Activated CD8-positive, alpha-beta memory T cell treated with anti-CD3 and anti-CD28 coated beads, Interleukin-2, amount 50 U/mL, for 48 hours (primary cell): Measurements from ENCODE around the gene FAM187B.

Experiments
- DNase-seq: peaks from one replicate; pipeline ENCODE4 v3.0.0-alpha.2; 2020

The FAM187B gene

GRCh38 chr19:35211545-35212230 is 16.9 kb downstream of the FAM187B start:
- DNase-seq: peak; percentile 75

- peak; percentile 32 for DNase-seq
Measured at GRCh38 chr19:35209646-35210045, 18.9 kb downstream of the FAM187B start.

GRCh38 chr19:35208121-35208520 is 20.4 kb downstream of the FAM187B start:
- DNase-seq: peak; percentile 50

GRCh38 chr19:35207391-35207871 is 21.1 kb downstream of the FAM187B start:
- peak; percentile 53 for DNase-seq

GRCh38 chr19:35206855-35207254 is 21.7 kb downstream of the FAM187B start:
- DNase-seq: peak; percentile 54

GRCh38 chr19:35206379-35206778 is 22.2 kb downstream of the FAM187B start:
- DNase-seq: peak; percentile 52

GRCh38 chr19:35205733-35206323 is 22.7 kb downstream of the FAM187B start:
- DNase-seq: peak; percentile 45

- peak; percentile 57 for DNase-seq
Measured at GRCh38 chr19:35204799-35205732, 23.5 kb downstream of the FAM187B start.

- DNase-seq: peak; percentile 35
Measured at GRCh38 chr19:35202722-35203688, 25.5 kb downstream of the FAM187B start.

GRCh38 chr19:35199481-35199880 is 29.1 kb downstream of the FAM187B start:
- DNase-seq: no peak

GRCh38 chr19:35196861-35197260 is 31.7 kb downstream of the FAM187B start:
- peak; percentile 29 for DNase-seq

- peak; percentile 4 for DNase-seq
Measured at GRCh38 chr19:35195830-35196229, 32.7 kb downstream of the FAM187B start.

GRCh38 chr19:35194012-35194984 is 34.2 kb downstream of the FAM187B start:
- peak; percentile 34 for DNase-seq

GRCh38 chr19:35184884-35185283 is 43.7 kb downstream of the FAM187B start:
- DNase-seq: no peak

- DNase-seq: no peak
Measured at GRCh38 chr19:35184267-35184666, 44.3 kb downstream of the FAM187B start.

GRCh38 chr19:35181387-35181786 is 47.2 kb downstream of the FAM187B start:
- no peak for DNase-seq

- peak; percentile 8 for DNase-seq
Measured at GRCh38 chr19:35179830-35180229, 48.7 kb downstream of the FAM187B start.

- peak; percentile 13 for DNase-seq
Measured at GRCh38 chr19:35178701-35179100, 49.8 kb downstream of the FAM187B start.

GRCh38 chr19:35177377-35178274 is 50.9 kb downstream of the FAM187B start:
- DNase-seq: peak; percentile 41

- no peak for DNase-seq
Measured at GRCh38 chr19:35176181-35176570, 52.4 kb downstream of the FAM187B start.
